WTC11 (cell line): ENCODE results near the gene NDRG4.

Source experiments
- CTCF ChIP-seq: fragments of 200-600 bp; IDR thresholded peaks from 2 replicates; pipeline ENCODE4 v1.8.0; 2022; ENCODE audit warnings: antibody characterized with exemption
- HMGXB4 ChIP-seq: sonication (generic); formaldehyde crosslinking; IDR thresholded peaks from 2 replicates; pipeline ENCODE4 v1.8.1; 2023; ENCODE audit warnings: mild to moderate bottlenecking, moderate library complexity, missing genetic modification reagents

- TF ChIP-seq CTCF, result no peak
- TF ChIP-seq HMGXB4 (CRISPR knock-in tag), result no peak
These were observed 35.2 kb downstream of the NDRG4 start for GRCh38 chr16:58535100-58535499.
